HG03571 (cell line): ENCODE results near the gene GLT6D1.

Experiments
- ATAC-seq: cut with Tn5 transposase; IDR thresholded peaks from one replicate; pipeline ENCODE4 v1.9.1; 2021; ENCODE audit not compliant: unreplicated experiment

The GLT6D1 gene

GRCh38 chr9:135624282-135624681 is 15.1 kb downstream of the GLT6D1 start:
- no peak for ATAC-seq

- no peak for ATAC-seq
Measured at GRCh38 chr9:135622415-135623020, 16.8 kb downstream of the GLT6D1 start.

GRCh38 chr9:135620558-135620957 is 18.8 kb downstream of the GLT6D1 start:
- ATAC-seq = no peak

GRCh38 chr9:135619599-135619886 is 19.8 kb downstream of the GLT6D1 start:
- ATAC-seq = no peak

- ATAC-seq = no peak
Measured at GRCh38 chr9:135618866-135619598, 20.3 kb downstream of the GLT6D1 start.

- ATAC-seq = no peak
Measured at GRCh38 chr9:135617991-135618411, 21.3 kb downstream of the GLT6D1 start.

GRCh38 chr9:135617538-135617900 is 21.8 kb downstream of the GLT6D1 start:
- no peak for ATAC-seq

GRCh38 chr9:135616619-135617537 is 22.5 kb downstream of the GLT6D1 start:
- no peak for ATAC-seq

GRCh38 chr9:135615666-135616618 is 23.4 kb downstream of the GLT6D1 start:
- no peak for ATAC-seq

GRCh38 chr9:135614821-135615665 is 24.3 kb downstream of the GLT6D1 start:
- ATAC-seq = no peak

- no peak for ATAC-seq
Measured at GRCh38 chr9:135613946-135614805, 25.2 kb downstream of the GLT6D1 start.

GRCh38 chr9:135612981-135613910 is 26.1 kb downstream of the GLT6D1 start:
- ATAC-seq = no peak

- ATAC-seq = no peak
Measured at GRCh38 chr9:135612437-135612836, 26.9 kb downstream of the GLT6D1 start.

GRCh38 chr9:135611875-135612209 is 27.5 kb downstream of the GLT6D1 start:
- no peak for ATAC-seq

GRCh38 chr9:135611142-135611874 is 28.0 kb downstream of the GLT6D1 start:
- ATAC-seq = no peak

- ATAC-seq = no peak
Measured at GRCh38 chr9:135610290-135611141, 28.8 kb downstream of the GLT6D1 start.
